MM.1S (cell line): Measurements from ENCODE around the gene PCCA.

Experiments used
- DNase-seq: peaks from one replicate; pipeline ENCODE4 v3.0.0-alpha.2; 2015
- H2AFZ ChIP-seq: fragments of 300-600 bp; sonication (generic); 2 replicates; pipeline ENCODE4 v1.6.0; 2016; ENCODE audit warnings: antibody characterized with exemption, low read length
- H3F3A ChIP-seq: fragments of 300-600 bp; sonication (generic); 2 replicates; pipeline ENCODE4 v1.6.1; 2016; ENCODE audit warnings: mild to moderate bottlenecking, antibody characterized with exemption, low read length, moderate library complexity, mixed read lengths; ENCODE audit not compliant: insufficient read depth
- H3K27ac ChIP-seq: fragments of 300-600 bp; sonication (generic); 2 replicates; pipeline ENCODE4 v1.5.1; 2016; ENCODE audit warnings: mild to moderate bottlenecking, low read length
- H3K27me3 ChIP-seq: fragments of 300-600 bp; sonication (generic); replicated peaks from 2 replicates; pipeline ENCODE4 v1.6.0; 2016; ENCODE audit warnings: low read length; ENCODE audit not compliant: insufficient read depth
- H3K36me3 ChIP-seq: fragments of 300-600 bp; sonication (generic); replicated peaks from 2 replicates; pipeline ENCODE4 v1.6.1; 2016; ENCODE audit warnings: mild to moderate bottlenecking, low read length, mixed read lengths; ENCODE audit not compliant: insufficient read depth
- H3K4me1 ChIP-seq: fragments of 300-600 bp; sonication (generic); 2 replicates; pipeline ENCODE4 v1.6.1; 2016; ENCODE audit warnings: low read length, mixed read lengths
- H3K4me2 ChIP-seq: fragments of 300-600 bp; sonication (generic); 2 replicates; pipeline ENCODE4 v1.6.0; 2016; ENCODE audit warnings: low read depth, low read length
- H3K4me3 ChIP-seq: fragments of 300-600 bp; sonication (generic); 2 replicates; pipeline ENCODE4 v1.5.1; 2016; ENCODE audit warnings: low read length, mixed read lengths
- H3K79me2 ChIP-seq: fragments of 300-600 bp; sonication (generic); 2 replicates; pipeline ENCODE4 v1.6.1; 2016; ENCODE audit warnings: mixed run types, low read length, mixed read lengths
- H3K9ac ChIP-seq: fragments of 300-600 bp; sonication (generic); 2 replicates; pipeline ENCODE4 v1.6.1; 2016; ENCODE audit warnings: low read length, mixed read lengths
- H3K9me2 ChIP-seq: fragments of 300-600 bp; sonication (generic); replicated peaks from 2 replicates; pipeline ENCODE4 v1.6.1; 2016; ENCODE audit warnings: mild to moderate bottlenecking, low read length, mixed read lengths; ENCODE audit not compliant: insufficient read depth
- H3K9me3 ChIP-seq: fragments of 300-600 bp; sonication (generic); replicated peaks from 2 replicates; pipeline ENCODE4 v1.6.1; 2016; ENCODE audit warnings: mild to moderate bottlenecking, low read length, mixed read lengths; ENCODE audit not compliant: insufficient read depth
- H4K20me1 ChIP-seq: fragments of 300-600 bp; sonication (generic); 2 replicates; pipeline ENCODE4 v1.6.1; 2016; ENCODE audit warnings: mild to moderate bottlenecking, low read length, moderate library complexity, mixed read lengths; ENCODE audit not compliant: insufficient read depth
- EZH2 ChIP-seq: fragments of 300-600 bp; sonication (generic); optimal IDR thresholded peaks from 2 replicates; pipeline ENCODE3; 2017; ENCODE audit warnings: low read depth, mild to moderate bottlenecking, antibody characterized with exemption, low read length, mixed read lengths
- EZH2phosphoT487 ChIP-seq: fragments of 300-600 bp; sonication (generic); IDR thresholded peaks from 2 replicates; pipeline ENCODE4 v1.6.1; 2018; ENCODE audit warnings: antibody characterized with exemption, low read length
- TF ChIP-seq, protein P1 (sequence below): fragments of 300-600 bp; sonication (generic); IDR thresholded peaks from 2 replicates; pipeline ENCODE4 v1.5.1; 2016; ENCODE audit warnings: antibody characterized with exemption, low read length, mixed read lengths

The PCCA gene

DNA sequence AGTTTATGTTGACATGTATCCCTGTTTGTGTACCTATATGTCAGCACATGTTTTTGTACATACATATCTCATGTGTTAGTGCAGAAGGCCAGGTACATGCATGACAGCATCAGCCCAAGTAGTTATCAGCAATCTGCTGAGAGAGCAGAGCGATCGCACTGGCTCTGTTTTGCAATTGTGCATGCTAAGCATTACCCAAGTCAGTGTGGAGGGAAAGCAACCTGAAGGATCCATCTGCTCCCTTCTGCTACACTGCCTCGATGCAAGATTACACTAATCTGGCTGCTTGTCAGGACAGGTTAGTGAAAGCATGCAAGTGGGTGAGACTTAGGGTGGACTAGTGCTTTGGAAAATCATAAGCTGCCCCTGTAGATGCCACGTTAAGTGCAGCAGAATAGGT is 211.8 kb downstream of the PCCA start:
- no peak for DNase-seq
- Histone ChIP-seq H2AFZ (no peak overlapping the region), H4K20me1 (no peaks in the 10 kb centered on the region), H3K4me2 (no peak overlapping the region), H3K27me3 (no peaks in the 10 kb centered on the region), H3K4me1 (no peaks in the 10 kb centered on the region), H3K9me2 (no peaks in the 10 kb centered on the region), H3K79me2 (no peaks in the 10 kb centered on the region), H3K9ac (no peak overlapping the region), H3K9me3 (no peaks in the 10 kb centered on the region), H3K27ac (no peak overlapping the region), H3K4me3 (no peak overlapping the region), H3K36me3 (no peaks in the 10 kb centered on the region), H3F3A (no peaks in the 10 kb centered on the region)
- TF ChIP-seq EZH2phosphoT487 = no peak
- TF ChIP-seq, protein P1, sequence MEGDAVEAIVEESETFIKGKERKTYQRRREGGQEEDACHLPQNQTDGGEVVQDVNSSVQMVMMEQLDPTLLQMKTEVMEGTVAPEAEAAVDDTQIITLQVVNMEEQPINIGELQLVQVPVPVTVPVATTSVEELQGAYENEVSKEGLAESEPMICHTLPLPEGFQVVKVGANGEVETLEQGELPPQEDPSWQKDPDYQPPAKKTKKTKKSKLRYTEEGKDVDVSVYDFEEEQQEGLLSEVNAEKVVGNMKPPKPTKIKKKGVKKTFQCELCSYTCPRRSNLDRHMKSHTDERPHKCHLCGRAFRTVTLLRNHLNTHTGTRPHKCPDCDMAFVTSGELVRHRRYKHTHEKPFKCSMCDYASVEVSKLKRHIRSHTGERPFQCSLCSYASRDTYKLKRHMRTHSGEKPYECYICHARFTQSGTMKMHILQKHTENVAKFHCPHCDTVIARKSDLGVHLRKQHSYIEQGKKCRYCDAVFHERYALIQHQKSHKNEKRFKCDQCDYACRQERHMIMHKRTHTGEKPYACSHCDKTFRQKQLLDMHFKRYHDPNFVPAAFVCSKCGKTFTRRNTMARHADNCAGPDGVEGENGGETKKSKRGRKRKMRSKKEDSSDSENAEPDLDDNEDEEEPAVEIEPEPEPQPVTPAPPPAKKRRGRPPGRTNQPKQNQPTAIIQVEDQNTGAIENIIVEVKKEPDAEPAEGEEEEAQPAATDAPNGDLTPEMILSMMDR = no peak
- TF ChIP-seq EZH2 = no peak

- H3F3A ChIP-seq = no peaks in the 10 kb centered on the region
- H3K4me2 ChIP-seq = no peak overlapping the region
- H2AFZ ChIP-seq = no peak overlapping the region
- H3K9me3 ChIP-seq = no peaks in the 10 kb centered on the region
- H3K4me1 ChIP-seq = no peaks in the 10 kb centered on the region
- H3K4me3 ChIP-seq = no peak overlapping the region
- DNase-seq = no peak
- H3K36me3 ChIP-seq = no peaks in the 10 kb centered on the region
- H3K9ac ChIP-seq = no peak overlapping the region
- no peaks in the 10 kb centered on the region for H4K20me1 ChIP-seq
- no peak overlapping the region for H3K27ac ChIP-seq
- TF ChIP-seq, protein P1 = no peak
- no peak for TF ChIP-seq EZH2
- TF ChIP-seq EZH2phosphoT487 = no peak
- H3K27me3 ChIP-seq = no peaks in the 10 kb centered on the region
- H3K9me2 ChIP-seq = no peaks in the 10 kb centered on the region
- H3K79me2 ChIP-seq = no peaks in the 10 kb centered on the region
Observed at GRCh38 chr13:100301418-100301817, 212.5 kb downstream of the PCCA start.

DNA sequence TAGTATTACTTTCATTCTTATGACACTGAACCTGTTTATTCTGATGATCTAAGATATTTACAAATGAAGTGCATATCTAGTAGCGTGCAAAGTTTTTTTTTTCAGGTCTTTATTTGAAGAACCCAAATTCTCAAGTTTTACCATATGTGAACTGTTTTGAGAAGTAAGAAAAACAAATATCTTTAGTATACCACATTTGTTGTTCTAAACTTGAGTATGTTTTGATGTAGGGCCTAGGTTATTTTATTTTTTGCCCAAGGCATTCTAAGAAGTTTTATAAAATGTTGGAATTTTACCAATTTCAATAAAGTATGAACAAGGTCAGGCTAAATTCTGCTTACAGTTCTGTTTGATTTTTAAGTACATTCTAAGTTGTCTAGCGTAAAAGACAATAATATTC is 213.5 kb downstream of the PCCA start:
- no peaks in the 10 kb centered on the region for H3K9me2 ChIP-seq
- H3K27me3 ChIP-seq = no peaks in the 10 kb centered on the region
- H3K36me3 ChIP-seq = no peaks in the 10 kb centered on the region
- no peak overlapping the region for H3K9ac ChIP-seq
- H3K27ac ChIP-seq = no peak overlapping the region
- H2AFZ ChIP-seq = no peak overlapping the region
- no peaks in the 10 kb centered on the region for H3K4me1 ChIP-seq
- no peak for DNase-seq
- H3K79me2 ChIP-seq = no peaks in the 10 kb centered on the region
- no peaks in the 10 kb centered on the region for H3F3A ChIP-seq
- H4K20me1 ChIP-seq = no peaks in the 10 kb centered on the region
- no peaks in the 10 kb centered on the region for H3K9me3 ChIP-seq
- no peak overlapping the region for H3K4me3 ChIP-seq
- H3K4me2 ChIP-seq = no peak overlapping the region
- TF ChIP-seq, protein P1 = no peak
- no peak for TF ChIP-seq EZH2phosphoT487
- TF ChIP-seq EZH2 = no peak

DNA sequence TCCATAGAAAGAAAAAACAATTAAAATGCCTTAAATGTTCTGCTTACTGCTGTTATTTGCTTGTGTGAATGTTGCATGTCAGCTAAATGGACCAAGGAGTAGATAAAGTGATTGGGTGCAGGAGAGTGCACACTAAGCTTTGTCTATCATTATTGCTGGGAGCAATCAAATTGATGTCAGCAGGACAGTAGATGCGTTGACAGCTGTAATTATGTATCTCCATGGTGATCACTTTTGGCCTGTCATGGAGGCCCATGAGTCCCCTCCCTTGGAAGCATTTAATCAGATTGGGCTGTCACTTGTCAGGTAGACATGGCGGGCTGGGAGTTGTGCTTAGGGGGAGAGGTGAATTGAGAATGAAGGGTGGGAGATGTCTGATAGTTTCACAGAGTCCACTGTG is 215.3 kb downstream of the PCCA start:
- Histone ChIP-seq H3K4me1 (no peaks in the 10 kb centered on the region), H3K4me2 (no peak overlapping the region), H3F3A (no peaks in the 10 kb centered on the region), H4K20me1 (no peaks in the 10 kb centered on the region), H2AFZ (no peak overlapping the region), H3K36me3 (no peaks in the 10 kb centered on the region), H3K4me3 (no peak overlapping the region), H3K9me3 (no peaks in the 10 kb centered on the region), H3K27me3 (no peaks in the 10 kb centered on the region), H3K27ac (no peak overlapping the region), H3K9me2 (no peaks in the 10 kb centered on the region), H3K79me2 (no peaks in the 10 kb centered on the region), H3K9ac (no peak overlapping the region)
- no peak for TF ChIP-seq EZH2
- TF ChIP-seq EZH2phosphoT487 = no peak
- TF ChIP-seq, protein P1 = no peak
- DNase-seq = no peak
